Suprapubic skin (tissue), 4 donors: Measurements from ENCODE around the gene VKORC1L1. TPM values are rescaled to one million over a fixed set of nuclear protein-coding genes. Genes with fewer than 3 reads are reported as not detected.
"Not testable (repeated sequence)": the region's sequence is repeated elsewhere in the genome, so short reads cannot be mapped to it uniquely, and the experiment has no call there.

Experiments
- DNase-seq, 2 donors: peaks; one replicate each; pipeline ENCODE4 v3.0.0-alpha.2; 2019; ENCODE audit warnings: low spot score in 2 of 2
- H3K27ac ChIP-seq: fragments of 200-600 bp; sonication (generic); one replicate; pipeline ENCODE4 v1.5.1; 2019
- H3K27me3 ChIP-seq: fragments of 200-600 bp; sonication (generic); one replicate; pipeline ENCODE4 v1.5.1; 2019
- H3K36me3 ChIP-seq: fragments of 200-600 bp; sonication (generic); one replicate; pipeline ENCODE4 v1.5.1; 2019
- H3K4me1 ChIP-seq: fragments of 200-600 bp; sonication (generic); one replicate; pipeline ENCODE4 v1.5.1; 2019
- H3K4me3 ChIP-seq: fragments of 200-600 bp; sonication (generic); one replicate; pipeline ENCODE4 v1.5.1; 2019; ENCODE audit warnings: mild to moderate bottlenecking
- H3K9me3 ChIP-seq: fragments of 200-600 bp; sonication (generic); one replicate; pipeline ENCODE4 v1.5.1; 2019
- CTCF ChIP-seq, 2 donors: fragments of 200-600 bp in 1 of 2; fragments of 450-650 bp in 1 of 2; sonication (generic) in 1 of 2; IDR thresholded peaks; one replicate each; pipeline ENCODE4 v1.5.1; 2016 to 2019; ENCODE audit warnings: antibody characterized with exemption in 2 of 2, mild to moderate bottlenecking in 1 of 2, moderate library complexity in 1 of 2
- EP300 ChIP-seq: sonication (generic); formaldehyde crosslinking; IDR thresholded peaks from one replicate; pipeline ENCODE4 v1.6.1; 2017; ENCODE audit warnings: antibody characterized with exemption
- POLR2A ChIP-seq, 2 donors: fragments of 450-650 bp; IDR thresholded peaks; one replicate each; pipeline ENCODE4 v1.6.1; 2017; ENCODE audit warnings: antibody characterized with exemption in 2 of 2, mild to moderate bottlenecking in 2 of 2, moderate library complexity in 2 of 2
- POLR2AphosphoS5 ChIP-seq, 3 donors: sonication (generic); formaldehyde crosslinking; IDR thresholded peaks; one replicate each; pipeline ENCODE4 v1.6.1; 2017; ENCODE audit warnings: antibody characterized with exemption in 3 of 3
- WGBS: methylation state at CpG from one replicate; pipeline ENCODE4 v1.1.5; 2018; 5-methylcytosine and 5-hydroxymethylcytosine counted together
- total RNA-seq, 4 donors: library from RNA; depleted of rRNA; stranded (reverse); fragments of >200 nt; gene quantifications; one replicate each; pipeline ENCODE4 v1.1.0, GENCODE V29; 2016

VKORC1L1 gene
- total RNA-seq, 4 donors from 2014 or later, result 21.5 to 27.6 (median 24.2) TPM

GRCh38 chr7:65962033-65962432 lies 89.2 kb downstream of the VKORC1L1 start:
- Histone ChIP-seq H3K27ac (no peak overlapping the region), H3K27me3 (no peaks in the 10 kb centered on the region), H3K4me3 (no peak overlapping the region), H3K9me3 (no peaks in the 10 kb centered on the region), H3K4me1 (no peaks in the 10 kb centered on the region), H3K36me3 (peaks cover 94% of the 10 kb centered on the region)
- 80% methylated on average over 6 of the region's 6 CpGs for WGBS
- TF ChIP-seq CTCF (IDR thresholded peaks at IDR 0.05) (no peak), POLR2A (IDR thresholded peaks at IDR 0.05) (no peak), POLR2AphosphoS5 (IDR thresholded peaks at IDR 0.05) (no peak)
- DNase-seq, result no peak

- 82% methylated on average over 3 of the region's 3 CpGs for WGBS
- H3K9me3 ChIP-seq, DNase-seq, H3K27me3 ChIP-seq, H3K27ac ChIP-seq, H3K4me1 ChIP-seq, H3K4me3 ChIP-seq: not testable (repeated sequence)
- peaks cover 99% of the 10 kb centered on the region for H3K36me3 ChIP-seq
These were observed 91.8 kb downstream of the VKORC1L1 start for GRCh38 chr7:65964671-65965070.

GRCh38 chr7:65966146-65966545 lies 93.3 kb downstream of the VKORC1L1 start:
- H3K27me3 ChIP-seq, result no peaks in the 10 kb centered on the region
- DNase-seq, result no peak
- peaks cover 99% of the 10 kb centered on the region for H3K36me3 ChIP-seq
- TF ChIP-seq CTCF (IDR thresholded peaks at IDR 0.05), result no peak
- TF ChIP-seq POLR2A (IDR thresholded peaks at IDR 0.05), result no peak
- no peak for TF ChIP-seq EP300
- no peak for TF ChIP-seq POLR2AphosphoS5 (IDR thresholded peaks at IDR 0.05)
- no peak overlapping the region for H3K27ac ChIP-seq
- H3K4me1 ChIP-seq, result no peaks in the 10 kb centered on the region
- WGBS, result 85% methylated on average over 6 of the region's 6 CpGs
- no peaks in the 10 kb centered on the region for H3K9me3 ChIP-seq
- no peak overlapping the region for H3K4me3 ChIP-seq

GRCh38 chr7:65967361-65968155 lies 94.7 kb downstream of the VKORC1L1 start:
- 88% methylated on average over 16 of the region's 17 CpGs for whole genome bisulfite sequencing
- TF ChIP-seq POLR2AphosphoS5 (IDR thresholded peaks at IDR 0.05), result no peak
- no peak for TF ChIP-seq POLR2A (IDR thresholded peaks at IDR 0.05)
- no peak for TF ChIP-seq EP300
- TF ChIP-seq CTCF (IDR thresholded peaks at IDR 0.05), result no peak

GRCh38 chr7:65968256-65969185 lies 95.6 kb downstream of the VKORC1L1 start:
- whole genome bisulfite sequencing, result 93% methylated on average over 26 of the region's 26 CpGs
- H3K4me1 ChIP-seq, result no peaks in the 10 kb centered on the region
- H3K27ac ChIP-seq, result no peak overlapping the region
- H3K36me3 ChIP-seq, result peaks cover 100% of the 10 kb centered on the region
- TF ChIP-seq EP300, result no peak
- TF ChIP-seq POLR2A (IDR thresholded peaks at IDR 0.05), result no peak
- no peak for TF ChIP-seq POLR2AphosphoS5 (IDR thresholded peaks at IDR 0.05)
- TF ChIP-seq CTCF (IDR thresholded peaks at IDR 0.05), result no peak
- no peaks in the 10 kb centered on the region for H3K27me3 ChIP-seq
- no peak overlapping the region for H3K4me3 ChIP-seq
- no peak for DNase-seq
- H3K9me3 ChIP-seq, result no peaks in the 10 kb centered on the region

More at GRCh38 chr7:65967361-65968155, 94.7 kb downstream of the VKORC1L1 start:
- DNase-seq, result no peak
- Histone ChIP-seq H3K9me3 (no peaks in the 10 kb centered on the region), H3K27ac (no peak overlapping the region), H3K27me3 (no peaks in the 10 kb centered on the region), H3K36me3 (peaks cover 100% of the 10 kb centered on the region), H3K4me1 (no peaks in the 10 kb centered on the region), H3K4me3 (no peak overlapping the region)
